Measurements from ENCODE around the gene RAPGEF2.
"Not testable (repeated sequence)": the region's sequence is repeated elsewhere in the genome, so short reads cannot be mapped to it uniquely, and the experiment has no call there.

Gene RAPGEF2

GRCh38 chr4:159158985-159159384 lies 56.1 kb downstream of the RAPGEF2 start:
- no peak for DNase-seq (ENCODE audit: low read depth in 1 of 2, low spot score in 1 of 2)

GRCh38 chr4:159159611-159160010 lies 56.7 kb downstream of the RAPGEF2 start:
- no peak for DNase-seq (ENCODE audit: low read depth in 1 of 2, low spot score in 1 of 2)

GRCh38 chr4:159160242-159160641 lies 57.4 kb downstream of the RAPGEF2 start:
- no peak for DNase-seq (ENCODE audit: low read depth in 1 of 2, low spot score in 1 of 2)

GRCh38 chr4:159161436-159161835 lies 58.6 kb downstream of the RAPGEF2 start:
- not testable (repeated sequence) for DNase-seq (ENCODE audit: low read depth in 1 of 2, low spot score in 1 of 2)

GRCh38 chr4:159162576-159162975 lies 59.7 kb downstream of the RAPGEF2 start:
- no peak for DNase-seq (ENCODE audit: low read depth in 1 of 2, low spot score in 1 of 2)

- no peak for DNase-seq (ENCODE audit: low read depth in 1 of 2, low spot score in 1 of 2)
Measured at GRCh38 chr4:159163521-159163920, 60.6 kb downstream of the RAPGEF2 start.

- DNase-seq (ENCODE audit: low read depth in 1 of 2, low spot score in 1 of 2): no peak
Measured at GRCh38 chr4:159169404-159170302, 66.8 kb downstream of the RAPGEF2 start.

- DNase-seq (ENCODE audit: low read depth in 1 of 2, low spot score in 1 of 2): no peak
Measured at GRCh38 chr4:159171287-159171686, 68.4 kb downstream of the RAPGEF2 start.

- DNase-seq (ENCODE audit: low read depth in 1 of 2, low spot score in 1 of 2): no peak
Measured at GRCh38 chr4:159173886-159174285, 71.0 kb downstream of the RAPGEF2 start.

- DNase-seq (ENCODE audit: low read depth in 1 of 2, low spot score in 1 of 2): no peak
Measured at GRCh38 chr4:159174645-159175084, 71.8 kb downstream of the RAPGEF2 start.

GRCh38 chr4:159175085-159175988 lies 72.5 kb downstream of the RAPGEF2 start:
- peak in 1 of 2 donors; percentile 35 for DNase-seq (ENCODE audit: low read depth in 1 of 2, low spot score in 1 of 2)

- DNase-seq (ENCODE audit: low read depth in 1 of 2, low spot score in 1 of 2): no peak
Measured at GRCh38 chr4:159175989-159176375, 73.1 kb downstream of the RAPGEF2 start.

- no peak for DNase-seq (ENCODE audit: low read depth in 1 of 2, low spot score in 1 of 2)
Measured at GRCh38 chr4:159177265-159178150, 74.6 kb downstream of the RAPGEF2 start.

- no peak for DNase-seq (ENCODE audit: low read depth in 1 of 2, low spot score in 1 of 2)
Measured at GRCh38 chr4:159178151-159178546, 75.3 kb downstream of the RAPGEF2 start.

GRCh38 chr4:159178979-159179969 lies 76.4 kb downstream of the RAPGEF2 start:
- no peak for DNase-seq (ENCODE audit: low read depth in 1 of 2, low spot score in 1 of 2)

- not testable (repeated sequence) for DNase-seq (ENCODE audit: low read depth in 1 of 2, low spot score in 1 of 2)
Measured at GRCh38 chr4:159183885-159184605, 81.2 kb downstream of the RAPGEF2 start.

- no peak for DNase-seq (ENCODE audit: low read depth in 1 of 2, low spot score in 1 of 2)
Measured at GRCh38 chr4:159185591-159186023, 82.7 kb downstream of the RAPGEF2 start.

GRCh38 chr4:159188646-159189045 lies 85.8 kb downstream of the RAPGEF2 start:
- DNase-seq (ENCODE audit: low read depth in 1 of 2, low spot score in 1 of 2): no peak

- no peak for DNase-seq (ENCODE audit: low read depth in 1 of 2, low spot score in 1 of 2)
Measured at GRCh38 chr4:159190651-159191050, 87.8 kb downstream of the RAPGEF2 start.
